ENCODE measurements around the gene OSBPL2.

OSBPL2 gene

DNA sequence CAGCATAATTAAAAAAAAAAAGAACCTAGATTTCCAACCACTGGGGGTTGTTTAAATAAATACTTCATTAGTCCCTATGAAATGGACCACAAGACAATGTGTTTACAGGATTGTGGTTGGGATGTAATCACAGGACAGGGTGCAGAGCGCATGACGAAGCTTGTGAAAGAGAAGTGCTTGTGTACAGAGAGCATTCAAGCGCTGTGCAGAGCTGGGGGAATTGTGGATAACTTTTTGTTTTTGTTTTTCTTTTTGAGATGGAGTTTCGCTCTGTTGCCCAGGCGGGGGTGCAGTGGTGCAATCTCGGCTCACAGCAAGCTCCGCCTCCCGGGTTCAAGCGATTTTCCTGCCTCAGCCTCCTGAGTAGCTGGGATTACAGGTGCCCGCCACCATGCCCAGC is 106.5 kb downstream of the OSBPL2 start:
- DNase-seq (ENCODE audit: low spot score) = no peak

All from left forelimb (tissue), 1 donor.